ENCODE results near the gene GINS3. TPM values are rescaled to one million over a fixed set of nuclear protein-coding genes. Genes with fewer than 3 reads are reported as not detected.

Gene GINS3
- total RNA-seq: 2.8 TPM
- long read RNA-seq, partial matches to known transcripts: 0 of 1 reads
- long read RNA-seq, other reads (novel, unspliced or antisense): 0 of 1 reads

DNA sequence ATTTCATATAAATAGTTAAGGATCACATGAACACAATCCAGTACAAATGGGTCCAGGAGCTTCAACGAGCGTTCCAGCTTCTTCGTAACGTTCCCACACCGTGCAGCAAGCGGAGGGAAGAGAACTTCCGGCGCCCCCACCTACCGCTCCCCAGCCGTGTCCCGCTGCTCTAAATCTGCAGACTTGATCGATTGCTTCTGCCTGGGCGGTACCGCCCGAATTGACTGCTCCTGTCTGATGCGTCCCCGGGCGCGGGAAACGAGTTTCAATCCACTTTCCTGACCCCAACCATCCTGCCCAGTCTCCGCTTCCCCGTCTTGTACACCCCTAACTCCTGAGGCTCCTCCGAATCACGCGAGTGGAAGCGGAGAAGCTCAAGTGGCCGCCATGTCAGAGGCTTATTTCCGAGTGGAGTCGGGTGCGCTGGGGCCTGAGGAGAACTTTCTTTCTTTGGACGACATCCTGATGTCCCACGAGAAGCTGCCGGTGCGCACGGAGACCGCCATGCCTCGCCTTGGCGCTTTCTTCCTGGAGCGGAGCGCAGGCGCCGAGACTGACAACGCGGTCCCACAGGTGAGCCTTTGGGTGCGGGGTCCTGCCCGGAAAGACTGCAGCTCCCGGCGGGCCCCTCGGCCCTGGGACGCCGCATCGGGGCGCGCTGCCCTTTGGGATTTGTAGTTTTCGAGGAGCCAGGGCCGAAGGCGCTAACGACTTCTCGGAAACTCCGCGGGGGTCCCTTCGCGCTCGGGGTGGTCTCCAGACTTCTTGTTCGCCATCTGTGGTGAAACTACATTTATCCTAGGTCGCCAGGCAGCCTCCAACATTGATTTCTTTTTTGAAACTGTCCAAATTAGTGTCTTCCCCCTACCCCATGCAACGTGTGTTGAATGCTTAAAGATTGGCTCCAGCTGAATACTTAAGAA is at the start of gene GINS3:
Gene GINS3, plus strand, starts transcription at position 257 of the 923 bp plus-strand sequence. Its CDS starts 131 bp downstream, at position 388.
- Histone ChIP-seq H3K9me3 (no peaks in the 10 kb centered on the region), H3K36me3 (no peaks in the 10 kb centered on the region), H3K27me3 (no peaks in the 10 kb centered on the region), H3K4me3 (peak within 1 kb of the TSS; percentile 93), H3K4me1 (no peaks in the 10 kb centered on the region), H3K27ac (peak within 1 kb of the TSS; percentile 74)
- ATAC-seq (peak; percentile 99), DNase-seq (peak; percentile 91)
- intact Hi-C loops (cut with DNase I): no loop called here
- TF ChIP-seq, protein P1, sequence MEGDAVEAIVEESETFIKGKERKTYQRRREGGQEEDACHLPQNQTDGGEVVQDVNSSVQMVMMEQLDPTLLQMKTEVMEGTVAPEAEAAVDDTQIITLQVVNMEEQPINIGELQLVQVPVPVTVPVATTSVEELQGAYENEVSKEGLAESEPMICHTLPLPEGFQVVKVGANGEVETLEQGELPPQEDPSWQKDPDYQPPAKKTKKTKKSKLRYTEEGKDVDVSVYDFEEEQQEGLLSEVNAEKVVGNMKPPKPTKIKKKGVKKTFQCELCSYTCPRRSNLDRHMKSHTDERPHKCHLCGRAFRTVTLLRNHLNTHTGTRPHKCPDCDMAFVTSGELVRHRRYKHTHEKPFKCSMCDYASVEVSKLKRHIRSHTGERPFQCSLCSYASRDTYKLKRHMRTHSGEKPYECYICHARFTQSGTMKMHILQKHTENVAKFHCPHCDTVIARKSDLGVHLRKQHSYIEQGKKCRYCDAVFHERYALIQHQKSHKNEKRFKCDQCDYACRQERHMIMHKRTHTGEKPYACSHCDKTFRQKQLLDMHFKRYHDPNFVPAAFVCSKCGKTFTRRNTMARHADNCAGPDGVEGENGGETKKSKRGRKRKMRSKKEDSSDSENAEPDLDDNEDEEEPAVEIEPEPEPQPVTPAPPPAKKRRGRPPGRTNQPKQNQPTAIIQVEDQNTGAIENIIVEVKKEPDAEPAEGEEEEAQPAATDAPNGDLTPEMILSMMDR (IDR thresholded peaks at IDR 0.05): no peak

DNA sequence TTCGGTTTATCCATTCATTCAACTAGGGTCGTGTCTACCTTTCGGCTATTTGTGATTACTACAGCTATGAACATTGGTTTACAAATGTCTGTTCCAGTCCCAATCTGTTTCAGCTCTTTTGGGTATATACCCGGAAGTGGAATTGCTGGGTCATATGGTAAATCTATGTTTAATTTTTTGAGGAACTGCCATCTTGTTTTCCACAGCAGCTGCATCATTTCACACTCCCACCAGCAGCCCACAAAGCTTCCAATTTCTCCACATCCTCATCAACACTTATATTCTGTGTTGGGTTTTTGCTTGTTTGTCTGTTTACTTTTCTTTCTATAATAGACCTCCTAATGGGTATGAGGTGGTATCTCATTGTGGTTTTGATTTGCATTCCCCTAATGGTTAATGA is 48.7 kb upstream of the GINS3 start:
- Histone ChIP-seq H3K36me3 (no peaks in the 10 kb centered on the region), H3K27me3 (no peaks in the 10 kb centered on the region), H3K9me3 (no peaks in the 10 kb centered on the region), H3K27ac (no peak overlapping the region), H3K4me1 (no peaks in the 10 kb centered on the region), H3K4me3 (no peak overlapping the region)
- TF ChIP-seq, protein P1 (IDR thresholded peaks at IDR 0.05): no peak
- no peak for ATAC-seq
- intact Hi-C loops (cut with DNase I): no loop called here
- DNase-seq: no peak

DNA sequence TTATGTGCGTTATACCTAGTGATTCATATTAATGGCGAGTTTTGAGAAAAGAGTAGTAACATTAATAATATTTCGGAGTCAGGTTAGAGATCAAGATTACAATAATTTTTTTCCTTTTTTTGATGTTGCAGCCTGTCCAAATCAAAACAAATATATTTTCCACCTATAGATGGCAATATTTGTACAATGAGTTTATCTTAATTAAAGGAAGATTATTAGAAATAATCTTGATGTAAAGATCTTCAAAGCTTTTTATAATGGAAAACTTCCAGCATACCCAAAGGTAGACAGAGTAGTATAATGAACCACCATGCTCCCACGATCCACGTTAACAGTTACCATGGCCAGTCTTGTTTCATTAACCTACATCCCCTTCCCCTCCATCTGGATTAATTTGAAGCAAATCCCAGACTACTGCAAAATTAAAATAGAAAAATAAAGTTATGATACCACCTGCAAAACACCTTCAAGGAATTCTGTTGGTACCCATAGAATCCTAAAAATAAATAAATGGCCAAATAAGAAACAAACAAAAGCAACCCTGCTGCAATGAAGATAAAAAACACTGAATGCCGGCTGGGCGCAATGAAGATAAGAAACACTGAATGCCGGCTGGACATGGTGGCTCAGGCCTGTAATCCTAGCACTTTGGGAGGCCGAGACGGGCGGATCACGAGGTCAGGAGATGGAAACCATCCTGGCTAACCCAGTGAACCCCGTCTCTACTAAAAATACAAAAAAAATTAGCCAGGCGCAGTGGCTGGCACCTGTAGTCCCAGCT is 46.5 kb upstream of the GINS3 start:
- H3K27ac ChIP-seq: no peak overlapping the region
- no peaks in the 10 kb centered on the region for H3K27me3 ChIP-seq
- no peaks in the 10 kb centered on the region for H3K36me3 ChIP-seq
- ATAC-seq: no peak
- no peak for DNase-seq
- intact Hi-C loops (cut with DNase I): no loop called here
- no peak overlapping the region for H3K4me3 ChIP-seq
- no peaks in the 10 kb centered on the region for H3K4me1 ChIP-seq
- no peaks in the 10 kb centered on the region for H3K9me3 ChIP-seq
- TF ChIP-seq, protein P1 (IDR thresholded peaks at IDR 0.05): peak; percentile 29

DNA sequence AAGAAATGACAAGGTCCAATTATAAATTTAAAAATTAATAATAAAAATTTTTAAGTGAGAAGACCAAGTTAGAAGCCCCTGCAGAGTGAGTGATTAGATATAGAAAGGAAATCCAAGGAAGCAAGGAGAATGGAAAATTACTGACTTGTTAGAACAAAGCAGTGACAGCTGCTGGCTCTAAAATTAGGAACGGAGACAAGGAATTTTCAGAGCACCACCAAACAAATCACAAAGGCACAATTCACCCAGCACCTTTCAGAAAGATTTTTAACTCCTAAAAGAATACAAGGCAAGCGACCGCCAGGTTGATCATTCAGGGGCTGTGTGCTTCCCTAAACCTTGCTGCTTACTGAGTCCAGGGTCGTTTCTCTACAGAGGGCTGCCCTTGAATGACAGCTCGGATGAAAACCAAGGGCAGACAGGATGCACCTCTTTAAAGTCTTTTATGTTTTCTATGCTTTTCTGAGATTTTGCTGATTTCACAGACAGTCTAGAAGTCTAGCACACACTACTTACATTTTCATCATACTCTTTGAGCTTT is 45.4 kb upstream of the GINS3 start:
- no peak for DNase-seq
- ATAC-seq: no peak
- Histone ChIP-seq H3K27ac (no peak overlapping the region), H3K36me3 (no peaks in the 10 kb centered on the region), H3K4me3 (no peak overlapping the region), H3K4me1 (no peaks in the 10 kb centered on the region), H3K27me3 (no peaks in the 10 kb centered on the region), H3K9me3 (no peaks in the 10 kb centered on the region)
- intact Hi-C loops (cut with DNase I): no loop called here
- TF ChIP-seq, protein P1 (IDR thresholded peaks at IDR 0.05): no peak

DNA sequence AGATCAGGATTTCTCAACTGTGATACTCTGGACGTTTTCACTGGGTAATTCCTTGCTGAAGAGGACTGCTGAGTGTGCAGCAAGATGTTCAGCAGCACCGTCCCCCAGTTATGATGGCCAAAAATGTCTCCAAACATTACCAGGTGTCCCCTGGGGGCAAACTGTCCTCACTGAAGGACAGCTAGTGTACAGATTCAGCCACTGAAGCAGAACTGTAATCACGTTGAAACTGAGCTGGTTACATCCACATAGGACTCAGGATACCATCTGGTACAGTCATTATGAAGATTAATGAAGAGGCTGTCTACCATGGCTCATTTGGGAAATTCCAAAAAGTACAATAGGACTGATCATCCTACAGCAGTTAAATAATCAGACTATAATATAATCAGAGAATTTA is 43.3 kb upstream of the GINS3 start:
- intact Hi-C loops (cut with DNase I): no loop called here
- no peak for ATAC-seq
- no peak overlapping the region for H3K4me3 ChIP-seq
- no peaks in the 10 kb centered on the region for H3K9me3 ChIP-seq
- H3K27ac ChIP-seq: no peak overlapping the region
- H3K4me1 ChIP-seq: no peaks in the 10 kb centered on the region
- TF ChIP-seq, protein P1 (IDR thresholded peaks at IDR 0.05): no peak
- no peaks in the 10 kb centered on the region for H3K36me3 ChIP-seq
- DNase-seq: no peak
- H3K27me3 ChIP-seq: no peaks in the 10 kb centered on the region
